ENCODE data around the gene REN.

Gene REN

DNA sequence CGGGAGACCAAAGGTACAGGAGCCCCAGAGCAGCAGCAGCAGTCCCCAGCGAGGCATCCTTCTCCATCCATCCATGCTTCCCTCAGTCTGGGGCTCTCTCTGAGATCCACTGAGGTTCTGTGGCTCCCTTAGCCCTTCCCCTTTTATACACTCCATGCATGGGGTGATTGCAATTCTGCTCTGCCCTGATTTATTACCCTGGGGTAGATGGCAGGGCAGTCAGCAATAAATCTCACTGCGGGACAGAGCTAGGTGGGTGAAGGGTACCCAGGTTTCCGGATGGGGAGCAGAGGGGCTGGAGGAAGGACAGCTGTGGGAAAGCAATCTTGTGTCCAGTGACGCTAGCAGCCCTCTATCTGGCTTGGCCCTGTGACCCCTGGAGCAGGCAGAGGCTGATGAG, at the start of gene REN:
REN (minus strand) TSS at position 119 of the 400 bp plus-strand sequence; CDS start at position 75, 44 bp downstream.
- Mint-ChIP-seq H3K27ac (no peak within 1 kb of the TSS), H3K9me3 (peaks cover 6% of the 10 kb centered on the region), H3K4me1 (no peaks in the 10 kb centered on the region), H3K36me3 (no peaks in the 10 kb centered on the region), H3K27me3 (peaks cover 8% of the 10 kb centered on the region), H3K4me3 (no peak within 1 kb of the TSS)
- DNase-seq (ENCODE audit: low spot score in 2 of 2): no peak
- ATAC-seq (ENCODE audit: low read depth): no peak

DNA sequence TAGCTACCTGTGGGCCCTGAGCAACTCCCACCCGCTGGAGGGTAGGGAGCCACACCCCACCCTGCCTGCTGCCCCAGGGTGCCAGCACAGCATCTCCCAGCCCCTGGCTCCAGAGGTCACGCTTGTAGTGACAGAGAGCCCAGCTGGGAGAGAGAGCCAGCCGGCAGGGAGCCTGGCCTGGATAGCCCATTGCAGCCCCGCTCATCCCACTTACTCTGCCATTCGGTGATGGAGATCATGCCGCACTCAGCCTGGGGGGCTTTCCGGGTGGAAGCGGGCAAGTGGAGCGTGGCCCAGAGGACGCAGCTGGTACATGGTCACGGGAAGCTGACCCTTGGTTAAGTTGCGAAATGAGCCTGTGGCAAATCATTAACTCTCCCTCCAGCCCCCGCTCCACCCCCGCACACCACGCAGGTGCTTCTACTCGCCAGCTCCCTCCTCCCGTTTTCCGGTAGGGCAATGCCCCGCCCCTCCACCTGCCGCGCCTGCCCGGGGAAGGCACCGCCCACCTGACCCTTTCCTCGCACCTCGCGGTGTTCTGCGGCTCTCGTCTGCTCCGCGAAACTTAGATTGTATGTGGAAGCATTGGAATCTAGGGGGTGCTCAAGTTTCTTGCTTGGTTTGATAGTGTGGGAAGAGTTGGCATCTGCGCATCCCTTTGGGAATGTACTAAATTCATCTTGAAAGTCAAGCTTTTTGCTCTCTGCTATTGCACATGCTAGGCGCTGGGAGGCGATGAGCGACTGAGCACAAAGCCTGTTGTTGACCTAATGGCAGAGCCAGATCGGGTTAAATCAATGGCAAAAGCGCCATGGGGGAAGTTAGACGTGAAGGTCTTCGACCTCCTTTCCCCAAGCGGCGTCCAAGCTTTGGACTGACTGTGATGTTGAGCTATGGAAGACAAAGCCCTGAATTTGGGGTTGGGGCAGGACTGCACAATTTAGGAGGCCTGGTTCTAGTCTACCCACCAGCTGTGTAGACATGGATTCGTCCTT, 47.8 kb upstream of the REN start, which contains the start of gene GOLT1A:
GOLT1A (minus strand) TSS at position 321 of the 995 bp plus-strand sequence; CDS start at position 239, 82 bp downstream.
- Mint-ChIP-seq H3K9me3 (no peaks in the 10 kb centered on the region), H3K27me3 (peaks cover 7% of the 10 kb centered on the region), H3K27ac (no peak within 1 kb of the TSS), H3K4me1 (peaks cover 4% of the 10 kb centered on the region), H3K4me3 (peak within 1 kb of the TSS; percentile 60), H3K36me3 (no peaks in the 10 kb centered on the region)
- ATAC-seq (ENCODE audit: low read depth) (peak; percentile 71), DNase-seq (ENCODE audit: low spot score in 2 of 2) (peak in 1 of 2 donors; percentile 14)

DNA sequence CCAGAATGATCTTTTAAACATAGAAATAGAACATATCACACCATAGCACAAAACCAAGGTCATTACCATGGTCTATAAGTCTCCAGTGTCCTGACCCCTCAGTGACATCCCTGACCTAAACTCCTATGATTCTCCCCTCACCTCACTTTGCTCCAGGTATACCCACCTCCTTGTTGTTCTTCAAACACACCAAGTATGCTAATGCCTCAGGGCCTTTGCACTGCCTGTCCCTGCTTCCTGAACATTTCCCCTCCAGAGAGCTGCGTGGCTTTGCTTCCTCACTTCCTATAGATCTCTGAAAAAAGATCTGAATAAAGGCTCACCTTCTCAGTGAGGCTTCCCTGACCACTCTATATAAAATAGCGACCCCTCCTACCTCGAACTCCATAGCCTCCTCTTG, 46.6 kb upstream of the REN start:
- no peak for ATAC-seq (ENCODE audit: low read depth)
- Mint-ChIP-seq H3K9me3 (no peaks in the 10 kb centered on the region), H3K27me3 (peaks cover 7% of the 10 kb centered on the region), H3K27ac (no peak overlapping the region), H3K4me3 (no peak overlapping the region), H3K4me1 (peaks cover 4% of the 10 kb centered on the region), H3K36me3 (no peaks in the 10 kb centered on the region)
- no peak for DNase-seq (ENCODE audit: low spot score in 2 of 2)

DNA sequence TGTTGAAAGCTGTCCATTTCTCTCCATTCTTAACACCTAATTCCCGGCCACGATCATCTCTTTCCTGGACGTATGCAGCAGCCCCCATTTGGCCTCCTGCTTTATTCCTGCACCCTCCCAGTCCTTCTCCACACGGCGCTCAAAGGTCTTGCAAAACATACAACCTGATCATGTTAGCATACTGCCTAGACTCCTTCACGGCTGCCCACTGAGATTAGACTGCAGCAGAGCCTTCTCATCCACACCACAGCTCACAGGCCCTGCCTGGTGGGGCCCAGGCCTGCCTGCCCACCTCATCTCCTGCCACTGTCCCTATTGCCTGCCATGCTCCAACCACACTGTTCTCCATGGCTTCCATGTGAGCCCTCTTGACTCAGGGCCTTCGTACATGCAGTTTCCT, 44.9 kb upstream of the REN start:
- Mint-ChIP-seq H3K4me3 (no peak overlapping the region), H3K9me3 (no peaks in the 10 kb centered on the region), H3K27ac (no peak overlapping the region), H3K36me3 (no peaks in the 10 kb centered on the region), H3K27me3 (peaks cover 15% of the 10 kb centered on the region), H3K4me1 (peaks cover 4% of the 10 kb centered on the region)
- ATAC-seq (ENCODE audit: low read depth) (no peak), DNase-seq (ENCODE audit: low spot score in 2 of 2) (no peak)

DNA sequence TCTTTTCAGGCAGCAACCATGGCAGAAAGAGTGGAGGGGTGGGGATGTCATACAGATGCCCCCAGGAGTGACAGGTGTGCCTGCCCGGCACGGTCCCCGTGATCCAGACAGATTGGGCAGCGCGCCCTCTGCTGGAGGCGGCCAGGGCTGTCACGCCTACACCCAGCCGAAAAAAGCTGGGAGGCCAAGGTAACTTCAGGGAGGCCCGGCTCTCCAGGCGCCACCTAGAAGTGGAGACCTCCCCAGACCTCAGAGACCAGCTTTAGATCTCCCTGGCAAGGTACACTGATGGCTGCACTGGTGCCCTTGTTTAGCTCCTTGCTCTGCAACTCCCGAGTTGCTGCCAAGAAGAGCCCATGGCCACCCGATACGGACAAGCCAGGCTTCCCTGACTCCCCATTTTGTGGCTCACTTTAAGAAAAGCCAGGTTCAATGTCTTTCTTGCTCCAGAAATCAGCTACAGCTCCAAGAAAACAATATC, 41.0 kb upstream of the REN start:
- ATAC-seq (ENCODE audit: low read depth) (peak; percentile 94), DNase-seq (ENCODE audit: low spot score in 2 of 2) (peak; percentile 63 to 74)
- peaks cover 27% of the 10 kb centered on the region for H3K27me3 Mint-ChIP-seq
- no peaks in the 10 kb centered on the region for H3K9me3 Mint-ChIP-seq
- H3K4me3 Mint-ChIP-seq: no peak overlapping the region
- no peak overlapping the region for H3K27ac Mint-ChIP-seq
- H3K4me1 Mint-ChIP-seq: no peaks in the 10 kb centered on the region
- no peaks in the 10 kb centered on the region for H3K36me3 Mint-ChIP-seq

DNA sequence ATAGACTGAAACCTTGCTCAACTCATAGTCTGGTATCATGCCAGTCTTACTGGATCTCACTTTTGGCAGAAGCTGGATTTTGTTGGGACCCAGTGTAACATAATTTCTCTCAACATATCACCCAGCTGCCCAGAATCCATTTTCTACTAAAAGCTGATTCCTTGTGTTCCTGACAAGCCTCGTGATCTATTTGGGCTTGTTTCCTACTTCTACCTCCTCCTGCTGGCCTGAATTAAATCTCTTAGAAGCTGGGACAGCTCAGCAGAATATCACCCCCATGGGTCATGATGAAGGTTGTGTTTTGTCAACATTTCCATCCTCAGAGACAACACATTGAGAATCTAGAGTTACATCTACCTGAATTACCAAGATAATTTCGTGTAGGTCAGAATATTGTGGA, 40.0 kb upstream of the REN start:
- Mint-ChIP-seq H3K27ac (no peak overlapping the region), H3K4me3 (no peak overlapping the region), H3K9me3 (no peaks in the 10 kb centered on the region), H3K4me1 (no peaks in the 10 kb centered on the region), H3K36me3 (no peaks in the 10 kb centered on the region), H3K27me3 (peaks cover 29% of the 10 kb centered on the region)
- DNase-seq (ENCODE audit: low spot score in 2 of 2): no peak
- ATAC-seq (ENCODE audit: low read depth): no peak

DNA sequence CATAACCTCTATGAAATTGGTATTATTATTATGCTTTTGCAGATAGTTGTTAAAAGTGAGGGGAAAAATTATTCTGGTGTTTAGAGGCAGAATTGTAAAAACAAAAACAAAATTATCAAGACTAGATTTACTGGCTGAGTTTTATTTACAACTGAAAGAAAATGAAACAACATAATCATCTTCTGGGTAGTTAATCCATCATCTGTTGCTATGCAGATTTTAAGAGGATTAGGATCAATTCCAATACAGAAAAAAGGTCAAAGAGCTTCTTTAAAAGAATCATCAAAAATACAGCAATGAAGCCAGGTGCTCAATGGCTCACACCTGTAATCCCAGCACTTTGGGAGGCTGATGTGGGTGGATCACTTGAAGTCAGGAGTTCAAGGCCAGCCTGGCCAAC, 39.3 kb upstream of the REN start:
- Mint-ChIP-seq H3K27me3 (peaks cover 34% of the 10 kb centered on the region), H3K4me3 (no peak overlapping the region), H3K36me3 (no peaks in the 10 kb centered on the region)

DNA sequence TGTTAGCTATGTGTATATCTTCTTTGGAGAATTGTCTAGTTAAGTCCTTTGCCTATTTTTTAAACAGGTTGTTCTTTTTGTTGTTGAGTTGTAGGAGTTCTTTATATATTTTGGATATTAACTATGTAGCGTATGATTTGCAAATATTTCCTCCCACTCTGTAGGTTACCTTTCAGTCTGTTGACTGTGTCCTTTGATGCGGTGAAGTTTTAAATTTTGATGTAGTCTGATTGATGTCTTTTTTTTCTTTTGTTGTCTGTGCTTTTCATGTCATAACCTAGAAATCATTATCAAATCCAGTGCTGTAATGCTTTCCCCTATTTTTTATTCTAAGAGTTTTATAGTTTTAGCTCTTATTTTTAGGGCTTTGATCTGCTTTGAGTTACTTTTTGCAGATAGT, 38.8 kb upstream of the REN start:
- ATAC-seq (ENCODE audit: low read depth): no peak
- Mint-ChIP-seq H3K27me3 (peaks cover 32% of the 10 kb centered on the region), H3K4me3 (no peak overlapping the region), H3K4me1 (no peaks in the 10 kb centered on the region), H3K27ac (no peak overlapping the region), H3K9me3 (no peaks in the 10 kb centered on the region), H3K36me3 (no peaks in the 10 kb centered on the region)
- no peak for DNase-seq (ENCODE audit: low spot score in 2 of 2)

More for the DNA sequence above, 39.3 kb upstream of the REN start:
- no peaks in the 10 kb centered on the region for H3K4me1 Mint-ChIP-seq
- no peak overlapping the region for H3K27ac Mint-ChIP-seq
- DNase-seq (ENCODE audit: low spot score in 2 of 2) (no peak), ATAC-seq (ENCODE audit: low read depth) (no peak)
- no peaks in the 10 kb centered on the region for H3K9me3 Mint-ChIP-seq

DNA sequence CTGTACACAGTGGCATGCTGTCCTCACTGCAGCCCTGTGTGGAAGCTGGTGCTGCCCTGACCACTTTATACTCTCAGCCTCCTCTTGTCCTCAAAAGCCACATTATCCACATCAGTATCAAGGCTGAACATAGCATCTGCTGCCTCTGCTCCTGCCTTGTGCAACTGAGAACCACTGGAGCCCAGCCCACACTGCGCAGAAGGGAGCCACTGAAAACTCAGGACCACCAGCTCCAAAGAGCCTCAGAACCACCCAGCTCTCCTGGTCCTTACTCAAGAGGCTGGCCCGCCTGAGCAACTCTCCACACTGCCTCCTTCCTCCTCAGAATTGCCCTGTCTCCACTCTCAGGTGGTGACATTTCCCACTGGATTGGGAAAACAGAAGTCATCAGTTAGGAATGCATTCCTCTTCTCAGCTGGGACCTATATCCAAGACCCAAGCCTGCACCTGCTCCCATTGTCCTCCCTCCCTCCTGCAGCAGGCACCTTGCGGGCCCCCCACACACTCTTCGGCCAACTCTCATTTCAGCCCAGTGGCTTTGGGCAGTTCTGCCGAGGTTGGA, 37.1 kb upstream of the REN start:
- H3K36me3 Mint-ChIP-seq: no peaks in the 10 kb centered on the region
- DNase-seq (ENCODE audit: low spot score in 2 of 2) (no peak), ATAC-seq (ENCODE audit: low read depth) (no peak)
- H3K4me3 Mint-ChIP-seq: no peak overlapping the region
- peaks cover 32% of the 10 kb centered on the region for H3K27me3 Mint-ChIP-seq
- H3K27ac Mint-ChIP-seq: no peak overlapping the region
- no peaks in the 10 kb centered on the region for H3K9me3 Mint-ChIP-seq
- H3K4me1 Mint-ChIP-seq: no peaks in the 10 kb centered on the region

DNA sequence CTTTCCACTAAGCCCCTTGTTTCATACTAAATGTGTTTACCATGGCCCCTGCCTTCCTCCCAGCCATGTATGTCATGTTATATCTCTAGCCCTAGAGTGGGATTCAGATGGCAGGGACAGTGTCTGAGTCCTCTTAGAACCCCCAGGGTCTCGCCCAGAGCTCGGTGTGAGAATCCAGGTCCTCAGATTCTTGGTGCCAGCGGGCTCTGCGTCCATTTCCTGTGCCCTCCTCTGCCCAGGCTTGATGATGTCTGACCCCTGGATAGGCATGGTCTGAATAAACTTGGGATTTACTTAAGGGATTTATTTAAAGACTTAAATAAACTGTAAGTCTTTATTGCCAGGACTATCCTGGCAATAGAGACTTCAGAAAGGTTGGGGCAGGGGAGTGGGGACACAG, 36.3 kb upstream of the REN start:
- Mint-ChIP-seq H3K27me3 (peaks cover 29% of the 10 kb centered on the region), H3K4me1 (no peaks in the 10 kb centered on the region)

DNA sequence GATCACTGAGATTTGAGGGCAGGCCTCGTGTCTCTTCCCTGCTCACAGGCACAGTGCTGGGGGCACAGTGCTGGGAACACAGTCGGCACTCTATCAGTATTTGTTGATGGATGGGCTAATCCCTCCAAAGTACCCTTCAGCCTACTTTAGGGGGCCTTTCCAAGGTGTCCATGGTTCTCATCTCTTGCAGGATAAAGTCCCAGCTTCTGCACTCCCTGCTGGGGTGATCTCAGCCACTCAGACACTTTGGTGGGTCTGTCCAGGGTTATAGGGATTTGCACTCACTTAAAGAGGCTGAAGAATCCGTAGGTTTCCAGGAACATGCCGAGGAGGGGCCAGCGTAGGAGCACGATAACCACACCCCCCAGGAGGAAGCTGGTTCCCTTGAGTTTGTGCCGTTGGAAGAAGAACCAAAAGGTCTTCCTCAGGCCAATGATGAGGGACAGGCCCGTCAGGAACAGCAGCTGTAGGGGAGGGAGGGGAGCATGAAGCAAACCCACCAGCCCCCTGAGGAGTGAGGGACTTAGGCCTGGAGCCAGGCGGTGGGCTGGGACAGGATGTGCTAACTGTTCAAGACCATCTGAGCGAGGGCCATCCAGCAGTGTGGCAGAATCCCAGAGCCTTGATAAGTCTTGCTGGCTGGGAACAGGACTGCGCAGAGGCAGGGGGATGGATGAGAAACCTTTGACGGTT, 35.4 kb upstream of the REN start:
- H3K4me1 Mint-ChIP-seq: no peaks in the 10 kb centered on the region
- DNase-seq (ENCODE audit: low spot score in 2 of 2) (no peak), ATAC-seq (ENCODE audit: low read depth) (no peak)
- no peak overlapping the region for H3K27ac Mint-ChIP-seq
- H3K9me3 Mint-ChIP-seq: no peaks in the 10 kb centered on the region
- H3K27me3 Mint-ChIP-seq: peaks cover 26% of the 10 kb centered on the region
- H3K4me3 Mint-ChIP-seq: no peak overlapping the region
- no peaks in the 10 kb centered on the region for H3K36me3 Mint-ChIP-seq

More for the DNA sequence above, 36.3 kb upstream of the REN start:
- no peaks in the 10 kb centered on the region for H3K9me3 Mint-ChIP-seq
- no peaks in the 10 kb centered on the region for H3K36me3 Mint-ChIP-seq
- H3K4me3 Mint-ChIP-seq: no peak overlapping the region
- no peak overlapping the region for H3K27ac Mint-ChIP-seq
- DNase-seq (ENCODE audit: low spot score in 2 of 2): no peak
- ATAC-seq (ENCODE audit: low read depth): no peak

DNA sequence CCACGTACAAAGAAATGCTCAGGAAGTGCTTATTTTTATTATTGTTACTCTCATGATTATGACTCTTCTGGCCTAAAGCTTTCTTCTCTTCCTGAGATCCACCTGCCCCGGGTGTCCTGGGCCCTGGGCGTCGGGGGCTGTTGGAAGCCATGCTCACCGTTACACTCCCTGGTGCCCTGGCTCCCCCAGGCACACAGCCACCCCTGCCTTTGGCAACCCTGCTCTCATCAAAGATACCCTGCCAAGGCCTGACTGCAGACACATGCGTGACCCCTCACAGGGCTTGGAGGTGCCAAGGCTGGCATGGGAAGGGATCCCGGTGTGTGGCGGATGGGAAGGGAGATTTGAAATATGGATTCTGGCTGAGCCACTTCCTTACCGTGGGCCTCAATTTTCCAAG, 33.4 kb upstream of the REN start:
- Mint-ChIP-seq H3K4me3 (no peak overlapping the region), H3K9me3 (no peaks in the 10 kb centered on the region), H3K27ac (no peak overlapping the region), H3K4me1 (peaks cover 5% of the 10 kb centered on the region), H3K27me3 (peaks cover 26% of the 10 kb centered on the region), H3K36me3 (no peaks in the 10 kb centered on the region)
- ATAC-seq (ENCODE audit: low read depth): no peak
- DNase-seq (ENCODE audit: low spot score in 2 of 2): no peak

DNA sequence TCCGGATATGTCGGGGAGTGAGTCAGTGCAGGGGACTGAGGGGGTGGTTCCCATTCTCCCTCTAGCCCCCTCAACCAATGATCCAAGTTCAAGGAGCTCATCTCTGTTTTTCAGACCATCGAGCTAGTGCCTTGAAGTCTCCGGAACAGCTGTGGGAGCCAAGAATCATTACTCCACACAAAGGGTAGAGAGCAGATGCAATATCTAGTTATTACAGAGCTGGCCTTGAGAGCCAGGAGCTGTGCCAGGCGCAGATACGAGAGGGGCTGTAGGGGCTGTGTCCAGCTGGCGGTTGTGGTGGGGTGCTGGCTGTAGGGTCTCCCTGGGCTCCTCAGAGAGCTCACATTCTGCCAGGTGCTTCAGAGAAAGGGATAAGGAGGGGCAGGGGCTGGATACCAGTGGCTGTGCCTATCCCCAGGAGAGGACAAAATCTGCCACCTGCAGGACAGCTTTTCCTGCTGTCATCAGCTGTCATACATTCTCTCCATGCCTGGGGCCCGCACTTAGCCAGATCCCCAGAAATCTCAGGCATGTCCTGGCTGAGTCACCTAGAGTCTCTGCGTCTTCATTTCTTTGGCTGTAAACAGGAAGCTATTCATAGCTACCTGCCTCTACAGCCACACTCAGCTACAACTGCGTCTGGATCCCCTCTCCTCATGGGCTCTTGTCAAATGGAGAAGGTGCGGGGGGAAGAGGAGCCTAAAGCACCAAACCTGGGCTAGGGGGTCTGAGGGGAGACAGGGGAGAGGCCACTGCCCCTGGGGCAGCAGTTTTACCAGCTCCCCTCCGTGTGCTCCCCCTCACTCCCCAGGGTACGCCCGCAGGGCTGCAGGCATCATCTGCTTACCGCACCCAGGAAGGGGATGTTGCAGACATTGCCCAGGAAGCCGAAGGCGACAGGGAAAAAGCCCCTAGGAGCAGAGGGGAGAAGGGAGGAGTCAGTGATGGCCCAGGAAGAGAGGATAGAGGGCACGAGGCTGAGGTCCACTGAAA, 32.5 kb upstream of the REN start:
- Mint-ChIP-seq H3K4me1 (peaks cover 5% of the 10 kb centered on the region), H3K27me3 (peaks cover 23% of the 10 kb centered on the region), H3K9me3 (no peaks in the 10 kb centered on the region), H3K36me3 (no peaks in the 10 kb centered on the region), H3K27ac (no peak overlapping the region), H3K4me3 (no peak overlapping the region)
- ATAC-seq (ENCODE audit: low read depth): no peak
- DNase-seq (ENCODE audit: low spot score in 2 of 2): no peak

All from memory B cell (primary cell).